Ascending aorta (tissue), 2 donors: ENCODE results near the gene PRAMEF27. TPM values are rescaled to one million over a fixed set of nuclear protein-coding genes. Genes with fewer than 3 reads are reported as not detected.
"Not testable (repeated sequence)": the region's sequence is repeated elsewhere in the genome, so short reads cannot be mapped to it uniquely, and the experiment has no call there.

Experiments
- DNase-seq, 2 donors: peaks; one replicate each; pipeline ENCODE4 v3.0.0-alpha.2; 2019; ENCODE audit warnings: low spot score in 2 of 2
- H3K27ac ChIP-seq, 2 donors: fragments of 200-600 bp; sonication (generic); one replicate each; pipeline ENCODE4 v1.5.1; 2016 to 2017; ENCODE audit warnings: mild to moderate bottlenecking in 1 of 2
- H3K27me3 ChIP-seq: fragments of 200-600 bp; sonication (generic); one replicate; pipeline ENCODE4 v1.5.1; 2017
- H3K36me3 ChIP-seq, 2 donors: fragments of 200-600 bp; sonication (generic); one replicate each; pipeline ENCODE4 v1.5.1; 2016
- H3K4me1 ChIP-seq, 2 donors: fragments of 200-600 bp; sonication (generic); one replicate each; pipeline ENCODE4 v1.5.1; 2016 to 2017; ENCODE audit warnings: mild to moderate bottlenecking in 1 of 2
- H3K4me3 ChIP-seq, 2 donors: fragments of 200-600 bp; sonication (generic); one replicate each; pipeline ENCODE4 v1.5.1; 2016 to 2017; ENCODE audit warnings: mild to moderate bottlenecking in 1 of 2
- H3K9me3 ChIP-seq, 2 donors: fragments of 200-600 bp; sonication (generic); one replicate each; pipeline ENCODE4 v1.5.1; 2016
- intact Hi-C: fragments of 100-400 bp; cut with DNase I; formaldehyde crosslinking; loops from one replicate; pipeline ENCODE4 v1.15.1; 2023
- total RNA-seq: library from RNA; depleted of rRNA; stranded (reverse); fragments of >200 nt; gene quantifications from one replicate; pipeline ENCODE4 v1.1.0, GENCODE V29; 2016

Gene PRAMEF27
- not detected for total RNA-seq

GRCh38 chr1:13056475-13056874 is at the start of gene PRAMEF27:
Gene PRAMEF27, minus strand, starts transcription at chr1:13056575. Its CDS starts 2,916 bp downstream, at chr1:13053659.
- DNase-seq, H3K9me3 ChIP-seq, intact Hi-C loops, H3K36me3 ChIP-seq, H3K27ac ChIP-seq, H3K27me3 ChIP-seq, H3K4me3 ChIP-seq, H3K4me1 ChIP-seq: not testable (repeated sequence)

GRCh38 chr1:13070474-13070873 is 14.1 kb upstream of the PRAMEF27 start, which contains the start of gene PRAMEF25:
Gene PRAMEF25, plus strand, starts transcription at chr1:13070774. Its CDS starts 2,920 bp downstream, at chr1:13073694.
- H3K36me3 ChIP-seq, intact Hi-C loops, H3K4me1 ChIP-seq, H3K27ac ChIP-seq, H3K27me3 ChIP-seq, H3K9me3 ChIP-seq, H3K4me3 ChIP-seq, DNase-seq: not testable (repeated sequence)

- DNase-seq, H3K9me3 ChIP-seq, H3K27ac ChIP-seq, H3K4me3 ChIP-seq, intact Hi-C loops, H3K36me3 ChIP-seq, H3K27me3 ChIP-seq, H3K4me1 ChIP-seq: not testable (repeated sequence)
Observed at GRCh38 chr1:13019846-13020245, 36.5 kb downstream of the PRAMEF27 start.

- H3K27me3 ChIP-seq, H3K27ac ChIP-seq, H3K4me1 ChIP-seq, H3K36me3 ChIP-seq, H3K4me3 ChIP-seq, DNase-seq, H3K9me3 ChIP-seq, intact Hi-C loops: not testable (repeated sequence)
Observed at GRCh38 chr1:13011932-13012331, 44.4 kb downstream of the PRAMEF27 start.

DNA sequence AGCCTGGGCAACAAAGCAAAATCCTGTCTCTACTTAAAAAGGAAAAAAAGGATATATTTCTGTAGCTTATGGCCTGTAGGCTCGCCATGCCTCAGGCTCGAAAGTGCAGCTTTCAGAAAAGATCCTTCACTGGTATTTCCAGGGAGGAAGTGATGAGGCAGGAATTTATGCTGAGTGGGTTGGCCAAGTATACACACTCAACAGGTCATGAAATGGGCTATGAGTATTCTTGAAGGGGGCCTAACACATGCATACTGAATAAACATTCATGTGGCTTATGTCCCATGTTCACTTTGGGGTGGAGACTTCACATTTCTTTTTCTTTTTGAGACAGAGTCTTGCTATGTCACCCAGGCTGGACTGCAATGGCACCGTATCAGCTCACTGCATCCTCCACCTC is 47.0 kb downstream of the PRAMEF27 start:
- DNase-seq, H3K4me1 ChIP-seq, H3K36me3 ChIP-seq, H3K27ac ChIP-seq, H3K9me3 ChIP-seq, H3K4me3 ChIP-seq, H3K27me3 ChIP-seq, intact Hi-C loops: not testable (repeated sequence)

GRCh38 chr1:13005732-13006131 is 50.6 kb downstream of the PRAMEF27 start:
- H3K4me3 ChIP-seq, intact Hi-C loops, H3K4me1 ChIP-seq, DNase-seq, H3K9me3 ChIP-seq, H3K36me3 ChIP-seq, H3K27me3 ChIP-seq, H3K27ac ChIP-seq: not testable (repeated sequence)

Other genes with a start within 250 kb of the PRAMEF27 start
- gene PRAMEF11, start 225.2 kb downstream of the PRAMEF27 start, total RNA-seq, result not detected
- gene HNRNPCL1, start 207.9 kb downstream of the PRAMEF27 start, total RNA-seq, result not detected
- not detected for gene PRAMEF2, start 199.5 kb downstream of the PRAMEF27 start, total RNA-seq
- not detected for gene PRAMEF4, start 170.4 kb downstream of the PRAMEF27 start, total RNA-seq
- gene PRAMEF10, start 158.3 kb downstream of the PRAMEF27 start, total RNA-seq, result not detected
- not detected for gene PRAMEF7, start 140.0 kb downstream of the PRAMEF27 start, total RNA-seq
- not detected for gene PRAMEF6, start 109.0 kb downstream of the PRAMEF27 start, total RNA-seq
- gene HNRNPCL3, start 4.2 kb upstream of the PRAMEF27 start, total RNA-seq, result not detected
- gene PRAMEF25, start 14.2 kb upstream of the PRAMEF27 start, total RNA-seq, result not detected
- gene HNRNPCL2, start 60.3 kb upstream of the PRAMEF27 start, total RNA-seq, result not detected
- not detected for gene PRAMEF26, start 99.4 kb upstream of the PRAMEF27 start, total RNA-seq
- not detected for gene HNRNPCL4, start 109.1 kb upstream of the PRAMEF27 start, total RNA-seq
- gene PRAMEF9, start 115.3 kb upstream of the PRAMEF27 start, total RNA-seq, result not detected
- gene PRAMEF13, start 144.8 kb upstream of the PRAMEF27 start, total RNA-seq, result not detected
- gene PRAMEF18, start 169.6 kb upstream of the PRAMEF27 start, total RNA-seq, result not detected
- gene PRAMEF5, start 197.6 kb upstream of the PRAMEF27 start, total RNA-seq, result not detected
- not detected for gene PRAMEF8, start 228.6 kb upstream of the PRAMEF27 start, total RNA-seq
- gene PRAMEF33, start 247.0 kb upstream of the PRAMEF27 start, total RNA-seq, result not detected